ENCODE results near the gene SLC27A5. TPM values are rescaled to one million over a fixed set of nuclear protein-coding genes. Genes with fewer than 3 reads are reported as not detected.

Gene SLC27A5, protein sequence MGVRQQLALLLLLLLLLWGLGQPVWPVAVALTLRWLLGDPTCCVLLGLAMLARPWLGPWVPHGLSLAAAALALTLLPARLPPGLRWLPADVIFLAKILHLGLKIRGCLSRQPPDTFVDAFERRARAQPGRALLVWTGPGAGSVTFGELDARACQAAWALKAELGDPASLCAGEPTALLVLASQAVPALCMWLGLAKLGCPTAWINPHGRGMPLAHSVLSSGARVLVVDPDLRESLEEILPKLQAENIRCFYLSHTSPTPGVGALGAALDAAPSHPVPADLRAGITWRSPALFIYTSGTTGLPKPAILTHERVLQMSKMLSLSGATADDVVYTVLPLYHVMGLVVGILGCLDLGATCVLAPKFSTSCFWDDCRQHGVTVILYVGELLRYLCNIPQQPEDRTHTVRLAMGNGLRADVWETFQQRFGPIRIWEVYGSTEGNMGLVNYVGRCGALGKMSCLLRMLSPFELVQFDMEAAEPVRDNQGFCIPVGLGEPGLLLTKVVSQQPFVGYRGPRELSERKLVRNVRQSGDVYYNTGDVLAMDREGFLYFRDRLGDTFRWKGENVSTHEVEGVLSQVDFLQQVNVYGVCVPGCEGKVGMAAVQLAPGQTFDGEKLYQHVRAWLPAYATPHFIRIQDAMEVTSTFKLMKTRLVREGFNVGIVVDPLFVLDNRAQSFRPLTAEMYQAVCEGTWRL
- total RNA-seq, result 10 to 100 TPM; 10.6 to 22.4 (median 17.7) TPM

DNA sequence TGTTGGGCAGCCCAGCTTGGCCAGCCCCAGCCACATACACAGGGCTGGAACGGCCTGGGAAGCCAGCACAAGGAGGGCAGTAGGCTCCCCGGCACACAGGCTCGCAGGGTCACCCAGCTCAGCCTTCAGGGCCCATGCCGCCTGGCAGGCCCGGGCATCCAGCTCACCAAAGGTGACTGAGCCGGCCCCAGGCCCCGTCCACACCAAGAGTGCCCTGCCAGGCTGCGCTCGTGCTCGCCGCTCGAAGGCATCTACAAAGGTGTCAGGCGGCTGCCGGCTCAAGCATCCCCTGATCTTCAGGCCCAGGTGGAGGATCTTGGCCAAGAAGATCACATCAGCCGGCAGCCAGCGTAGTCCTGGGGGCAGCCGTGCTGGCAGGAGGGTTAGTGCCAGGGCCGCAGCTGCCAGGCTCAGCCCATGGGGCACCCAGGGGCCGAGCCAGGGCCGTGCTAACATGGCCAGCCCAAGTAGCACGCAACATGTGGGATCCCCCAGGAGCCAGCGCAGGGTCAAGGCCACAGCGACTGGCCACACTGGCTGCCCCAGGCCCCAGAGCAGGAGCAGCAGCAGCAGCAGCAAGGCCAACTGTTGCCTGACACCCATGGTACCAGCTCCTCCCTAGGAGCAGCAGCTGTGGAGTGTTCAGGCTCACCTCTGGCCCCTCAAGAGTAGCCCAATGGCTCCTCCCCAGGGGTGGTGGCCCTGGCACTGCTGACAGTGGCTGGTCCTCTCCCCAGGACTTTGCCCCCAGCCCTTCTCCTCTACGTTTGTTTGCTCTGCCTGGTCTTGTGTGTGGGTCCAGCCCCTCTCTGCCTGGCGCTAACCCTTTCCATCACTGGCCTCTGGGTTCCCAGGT is at the start of gene SLC27A5:
SLC27A5 (minus strand) TSS at position 640 of the 856 bp plus-strand sequence; CDS start at position 603, 37 bp downstream.
- TF ChIP-seq POLR2A (IDR thresholded peaks at IDR 0.05), result no peak
- TF ChIP-seq, protein P1, sequence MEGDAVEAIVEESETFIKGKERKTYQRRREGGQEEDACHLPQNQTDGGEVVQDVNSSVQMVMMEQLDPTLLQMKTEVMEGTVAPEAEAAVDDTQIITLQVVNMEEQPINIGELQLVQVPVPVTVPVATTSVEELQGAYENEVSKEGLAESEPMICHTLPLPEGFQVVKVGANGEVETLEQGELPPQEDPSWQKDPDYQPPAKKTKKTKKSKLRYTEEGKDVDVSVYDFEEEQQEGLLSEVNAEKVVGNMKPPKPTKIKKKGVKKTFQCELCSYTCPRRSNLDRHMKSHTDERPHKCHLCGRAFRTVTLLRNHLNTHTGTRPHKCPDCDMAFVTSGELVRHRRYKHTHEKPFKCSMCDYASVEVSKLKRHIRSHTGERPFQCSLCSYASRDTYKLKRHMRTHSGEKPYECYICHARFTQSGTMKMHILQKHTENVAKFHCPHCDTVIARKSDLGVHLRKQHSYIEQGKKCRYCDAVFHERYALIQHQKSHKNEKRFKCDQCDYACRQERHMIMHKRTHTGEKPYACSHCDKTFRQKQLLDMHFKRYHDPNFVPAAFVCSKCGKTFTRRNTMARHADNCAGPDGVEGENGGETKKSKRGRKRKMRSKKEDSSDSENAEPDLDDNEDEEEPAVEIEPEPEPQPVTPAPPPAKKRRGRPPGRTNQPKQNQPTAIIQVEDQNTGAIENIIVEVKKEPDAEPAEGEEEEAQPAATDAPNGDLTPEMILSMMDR (IDR thresholded peaks at IDR 0.05), result no peak
- H3K9me3 ChIP-seq, result no peaks in the 10 kb centered on the region
- peaks cover 7 to 9% of the 10 kb centered on the region in 2 donors for H3K36me3 ChIP-seq
- peaks cover 10 to 15% of the 10 kb centered on the region in 2 donors for H3K4me1 ChIP-seq
- WGBS, 2 donors, result 72 to 95% methylated on average over 2 of the region's 25 CpGs
- intact Hi-C loops (cut with DNase I), result no loop called here
- no peak within 1 kb of the TSS for H3K4me3 ChIP-seq (replicated peaks in 1 of 3)
- no peak for DNase-seq
- H3K27ac ChIP-seq, result no peak within 1 kb of the TSS
- H3K27me3 ChIP-seq, result no peaks in the 10 kb centered on the region

DNA sequence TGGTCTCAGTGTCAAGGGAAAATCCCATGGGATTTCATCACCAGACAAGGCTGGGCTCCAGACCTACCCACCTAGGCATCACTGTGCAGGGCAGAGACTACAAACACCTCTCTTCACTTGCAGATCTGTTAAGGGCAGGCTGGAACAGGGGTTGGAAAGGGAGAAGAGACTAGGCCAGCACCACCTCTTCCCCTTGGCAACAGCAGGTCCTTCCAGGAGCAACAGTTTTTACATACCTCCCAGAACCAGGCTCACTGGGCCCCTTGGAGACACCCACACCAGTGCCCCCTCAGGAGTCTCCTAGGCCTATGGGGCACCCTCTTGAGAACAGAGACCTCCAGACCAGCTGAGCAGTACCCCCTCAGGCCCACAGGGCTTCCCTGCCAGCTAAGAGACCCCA is 49.1 kb upstream of the SLC27A5 start:
- peaks cover 10 to 12% of the 10 kb centered on the region in 2 donors for H3K36me3 ChIP-seq
- H3K4me3 ChIP-seq (replicated peaks in 1 of 3), result no peak overlapping the region
- no peaks in the 10 kb centered on the region for H3K9me3 ChIP-seq
- peaks cover 36 to 50% of the 10 kb centered on the region in 2 donors for H3K4me1 ChIP-seq
- no peak for DNase-seq
- H3K27me3 ChIP-seq, result no peaks in the 10 kb centered on the region
- intact Hi-C loops (cut with DNase I), result no loop called here
- TF ChIP-seq, protein P1 (IDR thresholded peaks at IDR 0.05), result no peak
- no peak for TF ChIP-seq POLR2A (IDR thresholded peaks at IDR 0.05)
- no peak overlapping the region for H3K27ac ChIP-seq

DNA sequence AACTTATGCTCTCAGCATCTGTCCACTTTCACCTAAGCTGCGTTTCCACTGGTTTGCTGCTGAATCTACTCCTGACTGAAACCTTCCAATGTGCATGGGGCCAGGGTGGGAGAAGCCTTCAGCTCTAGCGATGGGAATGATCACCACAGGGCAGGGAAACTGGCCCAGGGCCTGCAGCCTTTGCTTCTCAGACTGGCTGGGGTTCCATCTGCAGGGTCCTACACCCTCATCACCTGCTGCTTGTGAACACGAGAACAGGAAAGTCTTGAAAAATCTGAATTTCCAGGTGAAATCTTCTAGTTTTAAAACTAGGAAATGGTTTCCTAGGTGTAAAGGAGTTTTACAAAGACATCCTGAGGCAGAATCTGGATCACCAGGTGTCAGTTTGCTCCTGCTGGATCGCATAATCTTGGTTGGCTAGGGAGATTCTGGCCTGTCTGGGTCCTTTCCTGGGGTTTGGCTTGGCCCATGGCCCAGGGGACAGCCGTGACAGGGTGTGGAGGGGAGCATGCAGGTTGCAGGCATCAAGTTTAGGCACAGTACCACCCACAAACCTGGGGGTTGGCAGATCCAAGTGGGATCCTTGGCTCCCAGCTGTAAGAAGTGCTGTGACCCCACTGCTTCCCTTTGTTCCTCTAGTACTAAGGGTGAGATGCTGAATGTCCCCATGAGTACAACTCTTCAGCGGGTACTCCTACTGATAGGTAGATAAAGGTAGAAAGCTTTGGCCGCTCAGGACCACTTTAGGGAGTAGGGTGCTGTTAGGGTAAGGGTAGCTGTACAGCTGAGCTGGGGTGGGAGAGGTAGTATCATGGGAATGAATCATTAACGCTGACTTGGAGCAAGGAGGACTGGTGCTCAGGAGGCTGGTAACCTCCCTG is 48.5 kb upstream of the SLC27A5 start:
- H3K36me3 ChIP-seq, result peaks cover 14 to 16% of the 10 kb centered on the region in 2 donors
- no peaks in the 10 kb centered on the region for H3K27me3 ChIP-seq
- WGBS, 2 donors, result 83 to 84% methylated on average over 8 of the region's 8 CpGs
- peaks cover 40 to 57% of the 10 kb centered on the region in 2 donors for H3K4me1 ChIP-seq
- no peaks in the 10 kb centered on the region for H3K9me3 ChIP-seq
- peak overlapping the region; percentile 58 to 100 (median 98) for H3K27ac ChIP-seq
- DNase-seq, result no peak
- intact Hi-C loops (cut with DNase I), result no loop called here
- peak overlapping the region in 2 of 3 donors; percentile 81 to 90 for H3K4me3 ChIP-seq (replicated peaks in 1 of 3)
- TF ChIP-seq POLR2A (IDR thresholded peaks at IDR 0.05), result no peak
- TF ChIP-seq, protein P1 (IDR thresholded peaks at IDR 0.05), result no peak

DNA sequence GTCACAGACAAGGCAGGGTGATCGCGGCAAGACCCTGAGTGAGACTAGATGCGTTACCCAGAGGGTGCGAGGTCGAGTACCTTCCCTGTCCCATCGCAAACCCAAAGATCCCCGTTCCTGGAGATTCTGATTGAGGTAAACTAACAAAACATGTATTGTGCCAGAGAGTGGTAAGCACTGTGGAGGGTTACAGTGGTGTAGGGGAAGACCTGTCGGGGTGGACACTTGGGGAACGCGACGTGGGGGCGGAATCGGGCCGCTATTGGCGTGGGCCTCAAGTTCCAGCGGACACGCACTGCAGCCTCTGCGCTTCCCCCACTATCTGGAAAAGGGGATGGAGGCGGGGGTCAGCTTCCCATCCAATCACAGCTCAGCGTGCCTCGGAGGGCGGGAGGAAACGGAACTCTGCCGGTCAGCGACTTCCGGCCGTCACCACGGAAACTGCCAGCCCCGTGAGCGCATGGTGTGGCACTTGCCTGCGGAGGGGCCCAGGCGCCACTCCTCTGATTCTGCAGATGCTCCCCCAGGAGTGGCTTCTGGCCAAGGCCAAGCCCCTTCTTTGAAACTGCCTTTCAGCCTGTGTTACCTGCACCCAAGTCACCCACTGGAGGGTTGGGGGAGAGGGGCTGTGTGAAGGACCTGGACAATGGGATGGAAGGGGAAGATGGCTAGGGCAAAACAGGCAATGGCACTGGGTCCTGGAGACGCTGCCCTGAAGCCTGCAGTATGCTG is 47.6 kb upstream of the SLC27A5 start:
- Histone ChIP-seq H3K4me1 (peaks cover 42 to 58% of the 10 kb centered on the region in 2 donors), H3K9me3 (no peaks in the 10 kb centered on the region), H3K36me3 (peaks cover 14 to 16% of the 10 kb centered on the region in 2 donors), H3K27ac (peak overlapping the region; percentile 98 to 100 (median 99)), H3K4me3 (replicated peaks in 1 of 3) (peak overlapping the region; percentile 75 to 90 (median 81)), H3K27me3 (no peaks in the 10 kb centered on the region)
- intact Hi-C loops (cut with DNase I), result no loop called here
- 0 to 1% methylated on average over 17 to 24 of the region's 33 CpGs for WGBS, 2 donors
- peak; percentile 93 to 94 for DNase-seq
- TF ChIP-seq POLR2A (IDR thresholded peaks at IDR 0.05), result peak in 1 of 2 donors; percentile 64
- TF ChIP-seq, protein P1 (IDR thresholded peaks at IDR 0.05), result no peak
